Measurements from ENCODE around the gene APAF1.
A peak's percentile ranks its signal among the peaks of the same experiment; 100 is the strongest.
"Not testable (repeated sequence)": the region's sequence is repeated elsewhere in the genome, so short reads cannot be mapped to it uniquely, and the experiment has no call there.

APAF1 gene

GRCh38 chr12:98751580-98752115 lies 106.6 kb downstream of the APAF1 start:
- DNase-seq (ENCODE audit: extremely low read depth in 1 of 2, low read depth in 1 of 2) = no peak

- no peak for DNase-seq (ENCODE audit: extremely low read depth in 1 of 2, low read depth in 1 of 2)
Observed at GRCh38 chr12:98752726-98753125, 107.6 kb downstream of the APAF1 start.

DNA sequence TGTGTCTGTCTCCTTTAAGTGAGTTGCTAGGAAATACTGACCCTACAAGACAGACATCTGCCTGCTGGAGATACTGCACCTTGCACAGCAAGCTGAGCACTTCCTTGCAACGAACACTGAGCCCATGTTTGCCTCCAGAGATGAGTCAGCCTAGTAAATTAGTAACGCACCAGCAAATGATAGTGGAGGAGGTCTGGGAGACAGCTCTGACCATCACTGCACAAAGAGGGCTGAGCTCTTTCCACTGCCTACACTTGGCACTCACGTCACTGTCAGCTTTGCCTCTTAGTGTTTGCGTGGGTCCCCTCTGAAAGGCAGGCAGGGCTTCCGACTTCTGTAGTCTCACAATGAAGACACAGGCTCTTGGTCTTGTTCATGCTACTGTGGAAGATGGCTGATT lies 109.0 kb downstream of the APAF1 start:
- DNase-seq (ENCODE audit: extremely low read depth in 1 of 2, low read depth in 1 of 2) = peak in 1 of 2 donors; percentile 31

DNA sequence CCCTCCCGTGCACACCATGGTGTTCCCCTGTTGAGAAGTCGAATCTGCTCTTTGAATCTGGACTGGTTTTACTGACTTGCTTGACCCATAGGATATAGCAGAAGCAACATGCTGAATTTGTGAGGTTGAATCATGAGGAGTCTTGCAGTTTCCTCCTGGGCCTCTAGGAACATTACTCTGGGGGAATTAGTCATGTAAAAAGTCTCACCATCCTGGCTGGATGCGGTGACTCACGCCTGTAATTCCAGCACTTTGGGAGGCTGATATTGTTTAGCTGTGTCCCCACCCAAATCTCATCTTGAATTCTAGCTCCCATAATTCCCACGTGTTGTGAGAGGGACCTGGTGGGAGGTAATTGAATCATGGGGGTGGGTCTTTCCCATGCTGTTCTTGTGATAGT lies 110.8 kb downstream of the APAF1 start:
- DNase-seq (ENCODE audit: extremely low read depth in 1 of 2, low read depth in 1 of 2) = not testable (repeated sequence)

DNA sequence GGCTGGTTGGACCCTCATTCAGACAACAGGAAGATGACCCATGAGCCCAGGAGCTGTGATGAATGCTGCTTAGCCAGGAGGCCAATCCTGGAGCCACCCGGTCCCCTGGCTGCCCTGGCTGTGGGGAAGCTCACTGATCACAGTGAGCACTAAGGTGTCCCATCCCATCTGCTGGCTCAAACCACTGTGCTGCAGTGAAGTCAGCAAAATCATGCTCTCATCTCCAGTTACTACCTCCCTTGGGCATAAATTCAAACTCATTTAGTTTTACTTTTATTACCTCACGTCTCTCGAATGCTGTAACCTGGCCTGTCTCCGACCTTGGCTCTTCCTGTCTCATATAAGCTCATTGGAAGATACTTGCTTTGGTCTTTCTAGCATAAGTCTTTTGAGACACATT lies 112.4 kb downstream of the APAF1 start:
- DNase-seq (ENCODE audit: extremely low read depth in 1 of 2, low read depth in 1 of 2) = no peak

DNA sequence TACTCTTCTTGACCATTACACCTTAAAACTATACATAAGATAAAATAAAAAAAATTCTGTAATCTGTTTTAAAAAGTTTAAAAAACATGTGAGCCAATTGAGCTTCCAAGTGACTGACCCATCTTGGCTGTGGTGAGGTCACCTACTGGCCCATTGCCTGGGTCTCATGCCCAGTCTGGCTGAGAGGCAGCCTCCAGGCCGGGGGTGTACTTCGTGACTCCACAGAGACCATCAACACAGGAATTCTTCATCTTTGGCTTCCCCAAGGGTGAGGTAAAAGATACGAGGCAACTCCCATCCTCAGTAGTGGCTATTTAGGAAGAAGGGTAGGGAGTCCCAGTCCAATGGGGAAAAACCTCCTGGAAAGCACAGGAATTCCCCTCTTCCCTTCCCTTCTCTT lies 113.2 kb downstream of the APAF1 start:
- no peak for DNase-seq (ENCODE audit: extremely low read depth in 1 of 2, low read depth in 1 of 2)

- DNase-seq (ENCODE audit: extremely low read depth in 1 of 2, low read depth in 1 of 2) = no peak
Observed at GRCh38 chr12:98763656-98764055, 118.6 kb downstream of the APAF1 start.

- DNase-seq (ENCODE audit: extremely low read depth in 1 of 2, low read depth in 1 of 2) = no peak
Observed at GRCh38 chr12:98767248-98767647, 122.2 kb downstream of the APAF1 start.

- no peak for DNase-seq (ENCODE audit: extremely low read depth in 1 of 2, low read depth in 1 of 2)
Observed at GRCh38 chr12:98769068-98769467, 124.0 kb downstream of the APAF1 start.

DNA sequence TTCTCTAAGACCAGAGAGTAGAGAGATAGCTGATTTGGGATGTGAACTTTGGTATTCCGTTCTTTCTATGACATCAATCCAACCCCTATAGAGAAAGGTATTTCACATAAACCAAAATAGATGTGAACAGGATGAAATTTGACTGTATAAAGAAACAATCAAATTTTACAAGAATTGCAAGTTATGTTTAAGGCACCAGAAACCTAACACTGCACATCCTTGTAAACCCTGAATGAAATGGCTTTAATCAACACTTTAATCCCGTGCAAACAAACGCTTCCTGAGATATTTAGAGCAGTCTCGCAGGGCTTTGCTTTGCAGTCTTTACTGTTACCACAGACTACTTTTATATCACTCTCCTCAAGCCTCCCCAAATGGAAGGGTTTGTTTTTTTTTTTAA lies 125.1 kb downstream of the APAF1 start:
- no peak for DNase-seq (ENCODE audit: extremely low read depth in 1 of 2, low read depth in 1 of 2)

DNA sequence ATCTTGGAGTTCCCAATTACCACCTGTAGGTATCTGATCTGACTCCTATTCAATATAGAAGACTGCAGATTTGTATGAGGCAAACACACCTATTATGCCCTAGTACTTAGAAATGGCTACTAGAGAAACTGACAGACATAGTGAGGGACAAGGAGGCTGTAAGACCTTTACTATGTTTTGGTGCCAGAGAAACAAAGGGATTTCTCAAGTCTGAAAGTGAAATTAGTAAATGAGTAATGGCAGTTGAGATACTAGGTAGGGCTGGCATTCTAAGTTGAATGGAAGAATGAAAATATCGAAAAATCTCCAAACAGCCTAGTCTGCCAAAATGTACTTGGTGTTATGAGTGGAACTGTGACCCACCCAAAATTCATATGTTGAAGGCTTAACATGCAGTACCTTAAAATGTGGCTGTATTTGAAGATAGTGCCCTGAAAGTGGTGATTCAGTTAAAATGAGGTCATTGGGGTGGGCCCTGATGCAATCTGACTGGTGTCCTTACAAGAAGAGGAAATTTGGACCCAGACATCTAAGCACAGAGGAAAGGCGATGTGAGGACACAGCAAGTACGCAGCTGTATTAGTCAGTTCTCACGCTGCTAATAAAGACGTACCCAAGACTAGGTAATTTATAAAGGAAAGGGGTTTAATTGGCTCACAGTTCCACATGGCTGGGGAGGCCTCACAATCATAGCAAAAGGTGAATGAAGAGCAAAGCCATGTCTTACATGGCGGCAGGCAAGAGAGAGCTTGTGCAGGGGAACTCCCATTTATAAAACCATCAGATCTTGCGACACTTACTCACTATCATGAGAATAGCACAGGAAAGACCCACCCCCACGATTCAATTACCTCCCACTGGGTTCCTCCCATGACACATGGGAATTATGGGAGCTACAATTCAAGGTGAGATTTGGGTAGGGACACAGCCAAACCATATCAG lies 127.0 kb downstream of the APAF1 start:
- no peak for DNase-seq (ENCODE audit: extremely low read depth in 1 of 2, low read depth in 1 of 2)

GRCh38 chr12:98772818-98773217 lies 127.7 kb downstream of the APAF1 start:
- DNase-seq (ENCODE audit: extremely low read depth in 1 of 2, low read depth in 1 of 2) = no peak

- DNase-seq (ENCODE audit: extremely low read depth in 1 of 2, low read depth in 1 of 2) = no peak
Observed at GRCh38 chr12:98780261-98780660, 135.2 kb downstream of the APAF1 start.

- DNase-seq (ENCODE audit: extremely low read depth in 1 of 2, low read depth in 1 of 2) = no peak
Observed at GRCh38 chr12:98783420-98783819, 138.3 kb downstream of the APAF1 start.

Measured in stimulated activated CD8-positive, alpha-beta memory T cell treated with anti-CD3 and anti-CD28 coated beads, Interleukin-7, amount 100 ng/mL, for 48 hours (primary cell).